Erythroblast (primary cell): Measurements from ENCODE around the gene MAD2L1.

Experiments used
- GATA1 ChIP-seq: IDR thresholded peaks from 2 replicates; pipeline ENCODE4 v1.6.1; 2011; ENCODE audit warnings: low read depth, mild to moderate bottlenecking, control low read depth, low read length, moderate library complexity
- POLR2A ChIP-seq: IDR thresholded peaks from 2 replicates; pipeline ENCODE4 v1.6.1; 2011; ENCODE audit warnings: mild to moderate bottlenecking, low read length

- no peak for TF ChIP-seq POLR2A
- no peak for TF ChIP-seq GATA1
These were observed 603 bp downstream of the MAD2L1 start for GRCh38 chr4:120065974-120066516.
